GM12874 (cell line): ENCODE results near the gene PDSS2.

Experiments used
- CTCF ChIP-seq: IDR thresholded peaks from 2 replicates; pipeline ENCODE4 v1.5.1; 2011; ENCODE audit warnings: low read depth, mild to moderate bottlenecking, control low read depth, low read length, moderate library complexity; ENCODE audit not compliant: insufficient read depth

Gene PDSS2

DNA sequence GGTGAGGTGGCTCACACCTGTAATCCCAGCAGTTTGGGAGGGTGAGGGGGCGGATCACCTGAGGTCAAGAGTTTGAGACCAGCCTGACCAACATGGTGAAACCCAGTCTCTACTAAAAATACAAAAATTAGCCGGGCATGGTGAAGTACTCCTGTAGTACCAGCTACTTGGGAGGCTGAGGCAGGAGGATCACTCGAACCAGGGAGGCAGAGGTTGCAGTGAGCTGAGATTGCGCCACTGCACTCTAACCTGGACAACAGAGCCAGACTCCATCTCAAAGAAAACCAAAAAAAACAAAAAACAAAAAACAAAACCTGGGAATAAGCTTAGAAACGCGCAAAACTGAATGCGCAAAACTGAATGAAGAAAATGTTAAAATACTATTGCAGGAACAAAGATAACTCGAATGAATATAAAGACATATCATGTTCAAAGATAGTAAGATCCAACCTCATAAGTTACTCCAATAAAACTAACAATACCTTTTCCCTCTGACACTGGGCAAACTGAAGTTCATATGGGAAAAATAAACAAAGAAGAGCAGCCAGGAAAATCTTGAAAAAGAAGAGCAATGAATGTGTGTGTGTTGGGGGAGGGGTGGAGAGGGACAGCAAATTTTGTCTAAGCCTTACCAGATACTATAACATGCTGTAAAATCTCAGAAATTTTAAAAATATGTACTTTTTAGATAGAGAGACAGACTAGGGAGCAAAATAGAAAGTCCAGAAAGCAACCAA lies 243.0 kb downstream of the PDSS2 start:
- TF ChIP-seq CTCF: no peak

- TF ChIP-seq CTCF: no peak
These were observed 244.0 kb downstream of the PDSS2 start for GRCh38 chr6:107215334-107215733.

GRCh38 chr6:107214655-107215054 lies 244.7 kb downstream of the PDSS2 start:
- TF ChIP-seq CTCF: no peak

DNA sequence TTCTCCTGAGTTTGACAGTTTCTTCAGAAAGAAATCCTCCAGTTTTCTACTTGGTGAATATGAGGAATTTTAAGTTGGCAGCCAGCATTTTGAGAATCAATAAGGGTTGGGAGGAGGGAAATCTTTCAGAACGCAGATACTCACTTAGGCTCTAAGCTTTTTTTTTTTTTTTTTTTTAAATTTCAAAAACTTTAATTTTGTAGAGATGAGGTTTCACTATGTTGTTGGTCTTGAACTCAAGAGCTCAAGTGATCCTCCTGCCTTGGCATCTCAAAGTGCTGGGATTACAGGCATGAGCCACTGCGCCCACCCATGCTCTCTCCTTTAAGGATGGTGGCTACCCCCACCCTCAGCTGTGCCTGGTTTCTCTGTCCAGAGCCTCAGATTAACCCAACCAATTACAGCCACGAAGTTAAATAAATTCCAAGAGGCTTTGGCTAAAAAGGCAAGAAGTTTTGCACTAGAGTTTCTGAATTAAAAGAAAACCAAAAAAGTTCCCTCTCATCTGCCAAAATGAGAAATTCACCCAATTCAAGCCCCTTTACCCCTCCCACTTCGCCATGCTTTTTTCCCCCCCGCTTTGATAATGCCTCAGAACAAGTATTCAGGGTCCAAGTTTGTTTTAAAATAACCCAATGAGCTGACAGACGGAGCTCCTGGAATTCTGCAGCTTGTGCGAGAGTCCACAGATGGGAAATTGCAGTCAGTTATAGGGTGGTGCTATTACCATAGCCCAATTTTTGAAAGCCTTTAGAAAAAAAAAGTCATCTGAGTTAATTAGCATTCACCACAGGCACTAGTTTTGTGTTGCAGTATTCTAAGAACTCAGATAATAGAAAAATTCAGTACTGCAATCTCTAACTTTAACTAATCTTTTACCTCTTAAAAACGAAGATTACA lies 249.7 kb downstream of the PDSS2 start:
- no peak for TF ChIP-seq CTCF

DNA sequence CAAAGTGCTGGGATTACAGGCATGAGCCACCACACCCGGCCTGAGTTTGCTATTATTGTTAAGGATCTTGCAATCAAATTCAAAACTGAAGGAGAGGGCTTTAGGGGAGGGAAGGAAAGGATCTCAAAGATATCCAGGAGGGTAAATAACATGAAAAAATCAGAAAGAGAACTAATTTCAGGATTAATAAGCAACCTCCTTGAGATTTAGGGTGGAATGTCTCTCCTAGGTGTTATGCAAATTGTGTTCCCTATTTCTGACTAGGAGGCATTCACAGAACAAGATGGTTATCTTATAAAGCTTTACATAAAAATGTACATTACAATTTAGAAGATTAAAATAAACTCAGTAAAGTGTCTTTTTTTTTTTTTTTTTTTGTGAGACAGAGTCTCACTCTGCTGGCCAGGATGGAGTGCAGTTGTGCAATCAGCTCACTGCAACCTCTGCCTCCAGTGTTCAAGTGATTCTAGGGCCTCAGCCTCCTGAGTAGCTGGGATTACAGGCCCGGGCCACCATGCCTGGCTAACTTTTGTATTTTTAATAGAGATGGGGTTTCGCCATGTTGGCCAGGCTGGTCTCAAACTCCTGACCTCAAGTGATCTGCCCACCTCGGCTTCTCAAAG lies 252.0 kb downstream of the PDSS2 start:
- TF ChIP-seq CTCF: no peak

- TF ChIP-seq CTCF: no peak
These were observed 254.0 kb downstream of the PDSS2 start for GRCh38 chr6:107205058-107205998.
